ENCODE data around the gene HIRA.

DNA sequence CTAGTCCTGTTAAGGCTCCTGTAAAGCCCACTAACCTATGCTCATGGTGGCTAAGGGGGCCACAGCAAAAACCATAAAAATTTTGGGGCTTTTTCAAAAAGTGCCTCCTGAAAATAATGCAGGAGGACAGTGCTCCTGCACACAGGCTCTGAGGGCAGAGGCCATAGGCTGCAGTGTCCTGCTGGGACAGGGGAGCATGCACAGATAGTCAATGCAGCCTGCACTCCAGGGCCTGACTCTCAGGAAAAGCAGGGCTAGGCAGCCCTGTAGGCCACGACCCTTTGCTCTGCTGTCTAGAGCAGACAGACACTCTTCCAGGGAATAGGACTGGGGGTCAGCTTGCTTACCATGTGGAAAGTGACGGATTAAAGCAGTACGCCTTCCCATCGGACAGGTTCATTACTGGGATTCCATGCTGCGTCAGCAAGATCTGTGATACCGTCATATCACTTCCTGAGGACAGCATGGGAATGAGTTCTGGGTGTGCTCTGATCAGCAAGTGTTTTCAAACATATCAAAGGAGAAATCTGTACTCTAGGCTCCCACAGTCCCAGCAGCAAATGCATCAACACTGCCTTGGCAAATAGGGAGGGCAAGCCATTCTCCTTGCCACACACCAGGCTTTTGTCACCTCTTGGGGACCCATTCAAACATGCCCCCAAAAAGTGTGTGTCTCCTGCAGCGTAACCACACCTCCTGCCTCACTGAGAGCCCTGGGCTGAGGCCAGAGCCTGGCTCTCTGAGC lies 75.9 kb downstream of the HIRA start:
- TF ChIP-seq, protein P1, sequence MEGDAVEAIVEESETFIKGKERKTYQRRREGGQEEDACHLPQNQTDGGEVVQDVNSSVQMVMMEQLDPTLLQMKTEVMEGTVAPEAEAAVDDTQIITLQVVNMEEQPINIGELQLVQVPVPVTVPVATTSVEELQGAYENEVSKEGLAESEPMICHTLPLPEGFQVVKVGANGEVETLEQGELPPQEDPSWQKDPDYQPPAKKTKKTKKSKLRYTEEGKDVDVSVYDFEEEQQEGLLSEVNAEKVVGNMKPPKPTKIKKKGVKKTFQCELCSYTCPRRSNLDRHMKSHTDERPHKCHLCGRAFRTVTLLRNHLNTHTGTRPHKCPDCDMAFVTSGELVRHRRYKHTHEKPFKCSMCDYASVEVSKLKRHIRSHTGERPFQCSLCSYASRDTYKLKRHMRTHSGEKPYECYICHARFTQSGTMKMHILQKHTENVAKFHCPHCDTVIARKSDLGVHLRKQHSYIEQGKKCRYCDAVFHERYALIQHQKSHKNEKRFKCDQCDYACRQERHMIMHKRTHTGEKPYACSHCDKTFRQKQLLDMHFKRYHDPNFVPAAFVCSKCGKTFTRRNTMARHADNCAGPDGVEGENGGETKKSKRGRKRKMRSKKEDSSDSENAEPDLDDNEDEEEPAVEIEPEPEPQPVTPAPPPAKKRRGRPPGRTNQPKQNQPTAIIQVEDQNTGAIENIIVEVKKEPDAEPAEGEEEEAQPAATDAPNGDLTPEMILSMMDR (conservative IDR thresholded peaks at IDR 0.05; ENCODE audit: low read depth, low read length) = no peak
- TF ChIP-seq EZH2 (IDR thresholded peaks at IDR 0.05; ENCODE audit: borderline replicate concordance, low read depth, low read length, poor library complexity, severe bottlenecking) = no peak
